Right atrium auricular region (tissue), 2 donors: ENCODE data around the gene CMSS1. TPM values are rescaled to one million over a fixed set of nuclear protein-coding genes. Genes with fewer than 3 reads are reported as not detected.

ENCODE experiments used
- DNase-seq: peaks from one replicate; pipeline ENCODE4 v3.0.0-alpha.2; 2019; ENCODE audit warnings: low spot score
- H3K27ac ChIP-seq, 2 donors: fragments of 200-600 bp; sonication (generic); 1 replicate in 1 of 2; 2 replicates in 1 of 2; pipeline ENCODE4 v1.5.1; 2016 to 2019
- H3K27me3 ChIP-seq, 2 donors: fragments of 200-600 bp; sonication (generic); one replicate each; pipeline versions ENCODE4 v1.5.1 to v1.6.0; 2017 to 2019
- H3K36me3 ChIP-seq: fragments of 200-600 bp; sonication (generic); one replicate; pipeline ENCODE4 v1.5.1; 2016
- H3K4me1 ChIP-seq, 2 donors: fragments of 200-600 bp; sonication (generic); one replicate each; pipeline versions ENCODE4 v1.5.1 to v1.6.0; 2017 to 2019
- H3K4me3 ChIP-seq, 2 donors: fragments of 200-600 bp; sonication (generic); 1 replicate in 1 of 2; 2 replicates in 1 of 2; pipeline ENCODE4 v1.5.1; 2017 to 2019; ENCODE audit warnings: mild to moderate bottlenecking in 1 of 2, moderate library complexity in 1 of 2
- H3K9me3 ChIP-seq, 2 donors: fragments of 200-600 bp; sonication (generic); one replicate each; pipeline ENCODE4 v1.5.1; 2019
- total RNA-seq, 2 donors: library from RNA; depleted of rRNA; stranded (reverse); fragments of >200 nt; gene quantifications; one replicate each; pipeline ENCODE4 v1.1.0, GENCODE V29; 2016
- TF ChIP-seq, protein P1 (sequence below), 2 donors: fragments of 200-600 bp; sonication (generic); IDR thresholded peaks; one replicate each; pipeline ENCODE4 v1.5.1; 2019; ENCODE audit warnings: antibody characterized with exemption in 2 of 2

The CMSS1 gene
- total RNA-seq, 2 donors from 2014 or later: 5.7 to 17.7 TPM

- H3K4me1 ChIP-seq: peaks cover 0 to 6% of the 10 kb centered on the region in 2 donors
- H3K9me3 ChIP-seq: no peaks in the 10 kb centered on the region
- H3K36me3 ChIP-seq: no peaks in the 10 kb centered on the region
- TF ChIP-seq, protein P1, sequence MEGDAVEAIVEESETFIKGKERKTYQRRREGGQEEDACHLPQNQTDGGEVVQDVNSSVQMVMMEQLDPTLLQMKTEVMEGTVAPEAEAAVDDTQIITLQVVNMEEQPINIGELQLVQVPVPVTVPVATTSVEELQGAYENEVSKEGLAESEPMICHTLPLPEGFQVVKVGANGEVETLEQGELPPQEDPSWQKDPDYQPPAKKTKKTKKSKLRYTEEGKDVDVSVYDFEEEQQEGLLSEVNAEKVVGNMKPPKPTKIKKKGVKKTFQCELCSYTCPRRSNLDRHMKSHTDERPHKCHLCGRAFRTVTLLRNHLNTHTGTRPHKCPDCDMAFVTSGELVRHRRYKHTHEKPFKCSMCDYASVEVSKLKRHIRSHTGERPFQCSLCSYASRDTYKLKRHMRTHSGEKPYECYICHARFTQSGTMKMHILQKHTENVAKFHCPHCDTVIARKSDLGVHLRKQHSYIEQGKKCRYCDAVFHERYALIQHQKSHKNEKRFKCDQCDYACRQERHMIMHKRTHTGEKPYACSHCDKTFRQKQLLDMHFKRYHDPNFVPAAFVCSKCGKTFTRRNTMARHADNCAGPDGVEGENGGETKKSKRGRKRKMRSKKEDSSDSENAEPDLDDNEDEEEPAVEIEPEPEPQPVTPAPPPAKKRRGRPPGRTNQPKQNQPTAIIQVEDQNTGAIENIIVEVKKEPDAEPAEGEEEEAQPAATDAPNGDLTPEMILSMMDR (IDR thresholded peaks at IDR 0.05): peak in 1 of 2 donors; percentile 36
- DNase-seq: no peak
- no peak overlapping the region for H3K27ac ChIP-seq
- no peaks in the 10 kb centered on the region for H3K27me3 ChIP-seq
- no peak overlapping the region for H3K4me3 ChIP-seq
Observed at GRCh38 chr3:100057716-100058575, 240.3 kb downstream of the CMSS1 start.

GRCh38 chr3:100059472-100059871 lies 241.8 kb downstream of the CMSS1 start:
- Histone ChIP-seq H3K27ac (no peak overlapping the region), H3K27me3 (no peaks in the 10 kb centered on the region), H3K4me1 (peaks cover 0 to 6% of the 10 kb centered on the region in 2 donors), H3K9me3 (no peaks in the 10 kb centered on the region), H3K36me3 (no peaks in the 10 kb centered on the region), H3K4me3 (no peak overlapping the region)
- TF ChIP-seq, protein P1 (IDR thresholded peaks at IDR 0.05): no peak
- no peak for DNase-seq

DNA sequence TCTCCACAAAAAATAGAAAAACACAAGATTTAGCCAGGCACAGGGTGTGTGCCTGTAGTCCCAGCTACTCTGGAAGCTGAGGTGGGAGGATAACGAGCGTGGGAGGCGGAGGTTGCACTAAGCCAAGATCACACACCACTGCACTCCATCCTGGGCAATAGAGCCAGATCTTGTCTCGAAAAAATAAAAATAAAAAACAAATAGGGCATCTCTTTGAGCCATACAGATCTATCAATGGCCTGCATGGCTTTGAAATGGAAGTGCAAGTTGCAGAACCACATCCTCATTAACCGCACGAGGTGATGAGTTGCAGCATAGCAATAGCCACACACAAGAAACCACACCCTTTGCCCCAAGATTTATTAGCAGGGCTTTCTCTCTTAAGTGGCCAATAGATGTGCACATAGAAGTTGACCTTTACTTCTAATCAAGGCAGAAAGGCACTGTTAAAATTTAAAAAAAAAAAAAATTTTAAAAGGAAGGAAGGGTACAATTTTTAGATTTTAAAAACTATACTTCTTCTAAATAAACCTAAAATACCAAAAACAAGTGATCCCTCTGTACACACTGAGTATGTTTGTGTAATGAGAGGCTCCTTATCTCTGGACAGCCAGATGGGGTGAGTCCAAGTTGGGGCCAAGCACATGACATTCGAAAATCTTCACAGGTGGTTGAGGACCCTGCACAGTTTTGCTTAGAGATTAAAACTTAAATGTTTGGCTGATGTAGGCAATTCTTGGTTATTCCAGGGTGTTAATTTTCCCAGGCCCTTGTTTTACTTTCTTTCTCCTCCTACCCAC lies 243.2 kb downstream of the CMSS1 start:
- Histone ChIP-seq H3K36me3 (no peaks in the 10 kb centered on the region), H3K9me3 (no peaks in the 10 kb centered on the region), H3K27me3 (no peaks in the 10 kb centered on the region), H3K4me1 (peaks cover 0 to 6% of the 10 kb centered on the region in 2 donors), H3K27ac (no peak overlapping the region), H3K4me3 (no peak overlapping the region)
- TF ChIP-seq, protein P1 (IDR thresholded peaks at IDR 0.05): no peak
- DNase-seq: no peak

DNA sequence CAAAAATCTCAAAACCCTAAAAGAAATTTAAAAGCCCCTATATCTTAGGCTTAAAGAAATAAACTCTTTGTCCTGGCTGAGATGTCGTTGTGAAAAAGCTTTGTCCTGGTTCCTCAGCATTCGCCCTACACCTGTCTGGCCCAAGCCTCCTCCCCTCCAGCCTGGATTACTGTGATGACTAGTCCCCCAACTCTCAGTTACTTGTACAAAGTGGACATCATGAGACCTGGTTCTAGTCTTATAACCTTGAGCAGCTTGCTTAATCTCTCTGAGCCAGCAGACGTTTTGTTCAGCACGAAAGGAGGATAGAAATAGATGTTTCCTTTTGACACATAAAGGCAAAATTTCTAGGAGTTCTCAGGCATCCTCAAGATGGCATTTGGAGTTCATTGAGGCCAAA lies 245.0 kb downstream of the CMSS1 start:
- no peak overlapping the region for H3K27ac ChIP-seq
- DNase-seq: no peak

GRCh38 chr3:100063929-100064461 lies 246.3 kb downstream of the CMSS1 start:
- no peak overlapping the region for H3K4me3 ChIP-seq
- no peaks in the 10 kb centered on the region for H3K36me3 ChIP-seq
- H3K4me1 ChIP-seq: peaks cover 0 to 7% of the 10 kb centered on the region in 2 donors
- no peak overlapping the region for H3K27ac ChIP-seq
- no peak for DNase-seq
- TF ChIP-seq, protein P1 (IDR thresholded peaks at IDR 0.05): no peak
- H3K9me3 ChIP-seq: no peaks in the 10 kb centered on the region
- H3K27me3 ChIP-seq: no peaks in the 10 kb centered on the region

More for the DNA sequence above, 245.0 kb downstream of the CMSS1 start:
- Histone ChIP-seq H3K9me3 (no peaks in the 10 kb centered on the region), H3K27me3 (no peaks in the 10 kb centered on the region), H3K4me3 (no peak overlapping the region), H3K36me3 (no peaks in the 10 kb centered on the region), H3K4me1 (peaks cover 0 to 6% of the 10 kb centered on the region in 2 donors)
- TF ChIP-seq, protein P1 (IDR thresholded peaks at IDR 0.05): no peak
